HG03060 (cell line): ENCODE results near the gene FGF3.

ENCODE experiments used
- ATAC-seq: cut with Tn5 transposase; IDR thresholded peaks from one replicate; pipeline ENCODE4 v1.9.1; 2021; ENCODE audit warnings: low read depth, moderate number of reproducible peaks; ENCODE audit not compliant: unreplicated experiment

Gene FGF3

GRCh38 chr11:69848201-69848600, 29.0 kb upstream of the FGF3 start:
- ATAC-seq = no peak

- no peak for ATAC-seq
Observed at GRCh38 chr11:69844396-69844795, 25.2 kb upstream of the FGF3 start.

GRCh38 chr11:69843529-69843921, 24.3 kb upstream of the FGF3 start:
- no peak for ATAC-seq

GRCh38 chr11:69842746-69843528, 23.7 kb upstream of the FGF3 start:
- ATAC-seq = no peak

- ATAC-seq = no peak
Observed at GRCh38 chr11:69841859-69842698, 22.9 kb upstream of the FGF3 start.

- no peak for ATAC-seq
Observed at GRCh38 chr11:69841170-69841858, 22.1 kb upstream of the FGF3 start.

- no peak for ATAC-seq
Observed at GRCh38 chr11:69840371-69841169, 21.4 kb upstream of the FGF3 start.

GRCh38 chr11:69839516-69839915, 20.3 kb upstream of the FGF3 start:
- no peak for ATAC-seq

- no peak for ATAC-seq
Observed at GRCh38 chr11:69837791-69838190, 18.6 kb upstream of the FGF3 start.

- no peak for ATAC-seq
Observed at GRCh38 chr11:69836401-69836800, 17.2 kb upstream of the FGF3 start.

GRCh38 chr11:69834811-69835800, 15.9 kb upstream of the FGF3 start:
- no peak for ATAC-seq

GRCh38 chr11:69834251-69834650, 15.0 kb upstream of the FGF3 start:
- no peak for ATAC-seq

GRCh38 chr11:69832561-69833413, 13.6 kb upstream of the FGF3 start:
- no peak for ATAC-seq

GRCh38 chr11:69831985-69832384, 12.8 kb upstream of the FGF3 start:
- no peak for ATAC-seq

- no peak for ATAC-seq
Observed at GRCh38 chr11:69830086-69830485, 10.9 kb upstream of the FGF3 start.

GRCh38 chr11:69828971-69829344, 9.7 kb upstream of the FGF3 start:
- ATAC-seq = no peak

- ATAC-seq = no peak
Observed at GRCh38 chr11:69828276-69828970, 9.2 kb upstream of the FGF3 start.

GRCh38 chr11:69826773-69827172, 7.6 kb upstream of the FGF3 start:
- ATAC-seq = no peak
